ENCODE measurements around the gene ESAM.

Gene ESAM

GRCh38 chr11:124753205-124753604 is 8.9 kb downstream of the ESAM start:
- DNase-seq (ENCODE audit: low spot score) = no peak

GRCh38 chr11:124752471-124753102 is 9.5 kb downstream of the ESAM start:
- no peak for DNase-seq (ENCODE audit: low spot score)

- no peak for DNase-seq (ENCODE audit: low spot score)
Measured at GRCh38 chr11:124751741-124752470, 10.2 kb downstream of the ESAM start, which contains the start of gene VSIG2. Gene VSIG2 (minus strand): TSS chr11:124752255. CDS start chr11:124752137, 118 bp downstream.

GRCh38 chr11:124751391-124751740 is 10.7 kb downstream of the ESAM start:
- DNase-seq (ENCODE audit: low spot score) = no peak

- no peak for DNase-seq (ENCODE audit: low spot score)
Measured at GRCh38 chr11:124749912-124750311, 12.2 kb downstream of the ESAM start.

- DNase-seq (ENCODE audit: low spot score) = peak; percentile 94
Measured at GRCh38 chr11:124748481-124749343, 13.4 kb downstream of the ESAM start.

- DNase-seq (ENCODE audit: low spot score) = no peak
Measured at GRCh38 chr11:124748100-124748418, 14.0 kb downstream of the ESAM start.

- DNase-seq (ENCODE audit: low spot score) = peak; percentile 50
Measured at GRCh38 chr11:124747406-124748099, 14.5 kb downstream of the ESAM start.

- DNase-seq (ENCODE audit: low spot score) = peak; percentile 97
Measured at GRCh38 chr11:124746621-124747243, 15.4 kb downstream of the ESAM start.

GRCh38 chr11:124745835-124746620 is 16.1 kb downstream of the ESAM start:
- DNase-seq (ENCODE audit: low spot score) = peak; percentile 50

GRCh38 chr11:124745270-124745834 is 16.7 kb downstream of the ESAM start:
- no peak for DNase-seq (ENCODE audit: low spot score)

- DNase-seq (ENCODE audit: low spot score) = no peak
Measured at GRCh38 chr11:124743050-124743449, 19.0 kb downstream of the ESAM start.

- DNase-seq (ENCODE audit: low spot score) = no peak
Measured at GRCh38 chr11:124742555-124742954, 19.5 kb downstream of the ESAM start.

- no peak for DNase-seq (ENCODE audit: low spot score)
Measured at GRCh38 chr11:124740277-124740882, 21.7 kb downstream of the ESAM start.

GRCh38 chr11:124739479-124740276 is 22.4 kb downstream of the ESAM start, which contains the start of gene NRGN:
Gene NRGN (plus strand): TSS chr11:124739942. CDS start chr11:124740085, 143 bp downstream.
- DNase-seq (ENCODE audit: low spot score) = peak; percentile 86

- no peak for DNase-seq (ENCODE audit: low spot score)
Measured at GRCh38 chr11:124738713-124739478, 23.2 kb downstream of the ESAM start.

- DNase-seq (ENCODE audit: low spot score) = no peak
Measured at GRCh38 chr11:124737638-124738305, 24.3 kb downstream of the ESAM start.

- no peak for DNase-seq (ENCODE audit: low spot score)
Measured at GRCh38 chr11:124736736-124737135, 25.4 kb downstream of the ESAM start.
